HepG2 (cell line): ENCODE results near the gene FITM1. TPM values are rescaled to one million over a fixed set of nuclear protein-coding genes. Genes with fewer than 3 reads are reported as not detected.
A peak's percentile ranks its signal among the peaks of the same experiment; 100 is the strongest.

Experiments used
- DNMT3B ChIP-seq: conservative IDR thresholded peaks from 2 replicates; pipeline ENCODE4 v1.6.1; 2016; ENCODE audit warnings: missing biosample characterization, control low read depth
- NR2F1 ChIP-seq, 2 experiments: fragments of 450-650 bp in 1 of 2; formaldehyde crosslinking in 1 of 2; IDR thresholded peaks; 2 replicates each; pipeline versions ENCODE4 v1.5.0 to v1.6.1; 2016 to 2020; ENCODE audit warnings: mild to moderate bottlenecking in 1 of 2, missing compliant biosample characterization in 1 of 2, missing genetic modification reagents in 1 of 2, moderate library complexity in 1 of 2
- REST ChIP-seq, 2 experiments: IDR thresholded peaks; 2 replicates each; pipeline ENCODE4 v1.6.1; 2011 to 2012; ENCODE audit warnings: low read length in 2 of 2, borderline replicate concordance in 1 of 2, low read depth in 1 of 2, mild to moderate bottlenecking in 1 of 2, moderate library complexity in 1 of 2
- SOX5 ChIP-seq: IDR thresholded peaks from 2 replicates; pipeline ENCODE4 v1.6.1; 2016; ENCODE audit warnings: borderline replicate concordance
- YEATS4 ChIP-seq: sonication (generic); formaldehyde crosslinking; IDR thresholded peaks from 2 replicates; pipeline ENCODE4 v1.4.0; 2020; ENCODE audit warnings: missing genetic modification reagents, borderline replicate concordance
- ZBTB1 ChIP-seq: sonication (generic); formaldehyde crosslinking; IDR thresholded peaks from 2 replicates; pipeline ENCODE4 v1.4.0; 2020; ENCODE audit warnings: missing genetic modification reagents, borderline replicate concordance
- ZNF326 ChIP-seq: sonication (generic); formaldehyde crosslinking; IDR thresholded peaks from 2 replicates; pipeline ENCODE4 v1.4.0; 2020; ENCODE audit warnings: missing genetic modification reagents, borderline replicate concordance
- ZNF407 ChIP-seq: sonication (generic); formaldehyde crosslinking; IDR thresholded peaks from one replicate; pipeline ENCODE4 v1.5.1; 2020; ENCODE audit warnings: mild to moderate bottlenecking, missing genetic modification reagents; ENCODE audit errors: not compliant biosample characterization
- ZNF574 ChIP-seq: sonication (generic); formaldehyde crosslinking; IDR thresholded peaks from 2 replicates; pipeline ENCODE4 v1.4.0; 2020; ENCODE audit warnings: missing genetic modification reagents
- ZNF605 ChIP-seq: sonication (generic); formaldehyde crosslinking; IDR thresholded peaks from 2 replicates; pipeline ENCODE4 v1.8.0; 2022; ENCODE audit warnings: mild to moderate bottlenecking, missing genetic modification reagents
- ZNF740 ChIP-seq: sonication (generic); formaldehyde crosslinking; IDR thresholded peaks from 2 replicates; pipeline ENCODE4 v1.4.0; 2020; ENCODE audit warnings: missing genetic modification reagents
- ZNF777 ChIP-seq: sonication (generic); formaldehyde crosslinking; IDR thresholded peaks from 2 replicates; pipeline ENCODE4 v1.4.0; 2020; ENCODE audit warnings: missing genetic modification reagents
- polyA plus RNA-seq, 8 experiments: library from polyadenylated mRNA; depleted of rRNA in 3 of 8; stranded (reverse) in 7 of 8; unstranded in 1 of 8; fragments of >200 nt; fragmentation: Illumina TruSeq in 4 of 8; extraction: Trizol in 4 of 8; gene quantifications; 2 replicates each; pipeline versions ENCODE4 v1.2.1 to v1.2.3, GENCODE V29; 2011 to 2016; ENCODE audit warnings: low read depth in 4 of 8, missing spikeins in 1 of 8, mixed read lengths in 1 of 8; ENCODE audit not compliant: insufficient read depth in 1 of 8
- total RNA-seq, 5 experiments: library from RNA; depleted of rRNA; stranded (reverse); fragments of >200 nt; fragmentation: Illumina TruSeq; extraction: Trizol; gene quantifications; 2 replicates each; pipeline ENCODE4 v1.2.3, GENCODE V29; 2016; ENCODE audit warnings: low read depth in 1 of 5

Gene FITM1
- total and polyA plus RNA-seq, 2 of the 13 experiments (the other 11 are each of a cell fraction or from before 2014, with no cell fraction given) = 2.7 to 5.8 TPM

GRCh38 chr14:24130717-24131548, 474 bp downstream of the FITM1 start (continued):
- TF ChIP-seq REST (IDR thresholded peaks at IDR 0.05; ENCODE audit: borderline replicate concordance in 1 of 2, low read depth in 1 of 2, low read length in 2 of 2) (no peak), ZBTB1 (no peak), ZNF777 (CRISPR knock-in tag) (no peak), ZNF605 (peak; percentile 69; the same call in 1 of the 2 replicates), ZNF326 (CRISPR knock-in tag) (no peak), NR2F1 (CRISPR knock-in tag; IDR thresholded peaks at IDR 0.05) (0 out of 4 replicates have a peak, but pooled peaks of 1 of the 2 experiments have one; percentile 19), ZNF407 (CRISPR knock-in tag) (peak; percentile 63), ZNF574 (CRISPR knock-in tag) (no peak; the same call in 1 of the 2 replicates), SOX5 (peak; percentile 49; the same call in 1 of the 2 replicates), YEATS4 (CRISPR knock-in tag) (peak; percentile 56; the same call in 1 of the 2 replicates), ZNF740 (CRISPR knock-in tag) (no peak), DNMT3B (CRISPR knock-in tag) (no peak)
